ENCODE data around the gene VASH2.
"Not testable (repeated sequence)": the region's sequence is repeated elsewhere in the genome, so short reads cannot be mapped to it uniquely, and the experiment has no call there.

VASH2 gene

DNA sequence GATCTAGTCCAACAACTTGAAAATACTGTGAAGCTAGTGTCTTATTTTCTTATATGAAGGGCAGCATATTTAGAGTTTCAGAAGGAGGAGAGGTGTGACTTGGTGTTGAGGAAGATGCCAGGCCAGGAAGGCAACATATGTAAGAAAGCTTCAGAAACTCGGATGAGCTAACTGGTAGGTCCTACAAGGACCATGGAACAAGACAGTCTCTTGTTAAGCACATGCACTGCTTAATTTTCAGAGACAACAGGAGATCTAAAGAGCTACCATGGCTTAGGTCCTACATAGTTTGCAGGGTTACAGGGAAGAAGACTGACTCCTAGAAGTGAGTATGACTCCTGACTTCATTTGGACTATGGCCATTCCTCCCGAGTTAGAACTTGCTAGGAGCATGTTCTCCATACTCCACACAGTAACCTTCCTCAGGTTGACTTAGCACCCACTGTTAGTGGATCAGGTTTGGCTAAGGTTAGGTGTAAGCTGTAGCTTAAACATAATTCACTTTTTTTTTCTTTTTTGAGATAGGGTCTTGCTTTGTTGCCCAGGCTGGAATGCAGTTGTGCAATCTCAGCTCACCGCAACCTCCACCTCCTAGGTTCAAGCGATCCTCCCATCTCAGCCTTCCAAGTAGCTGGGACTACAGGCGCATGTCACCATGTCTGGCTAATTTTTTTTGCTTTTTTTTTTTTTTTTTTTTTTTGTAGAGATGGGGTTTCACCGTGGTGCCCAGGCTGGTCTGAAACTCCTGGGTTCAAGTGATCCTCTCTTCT is 34.4 kb downstream of the VASH2 start:
- peaks cover 3% of the 10 kb centered on the region for H3K36me3 ChIP-seq (ENCODE audit: insufficient read depth, low read length)
- H3K9me3 ChIP-seq (replicated peaks; ENCODE audit: low read length): no peaks in the 10 kb centered on the region
- no peaks in the 10 kb centered on the region for H3K27me3 ChIP-seq (ENCODE audit: control insufficient read depth, insufficient read depth, low read length)
- H3K4me3 ChIP-seq (ENCODE audit: low read length): no peak overlapping the region
- peaks cover 22% of the 10 kb centered on the region for H3K4me1 ChIP-seq (ENCODE audit: control insufficient read depth, insufficient read depth, low read length)
- H3K9ac ChIP-seq (ENCODE audit: low read depth, low read length): no peak overlapping the region
- H3K4me2 ChIP-seq (ENCODE audit: low read length): no peak overlapping the region

GRCh38 chr1:212986551-212986950 is 36.2 kb downstream of the VASH2 start:
- H3K4me3 ChIP-seq (ENCODE audit: low read length): no peak overlapping the region
- H3K4me2 ChIP-seq (ENCODE audit: low read length): no peak overlapping the region
- no peak overlapping the region for H3K9ac ChIP-seq (ENCODE audit: low read depth, low read length)

DNA sequence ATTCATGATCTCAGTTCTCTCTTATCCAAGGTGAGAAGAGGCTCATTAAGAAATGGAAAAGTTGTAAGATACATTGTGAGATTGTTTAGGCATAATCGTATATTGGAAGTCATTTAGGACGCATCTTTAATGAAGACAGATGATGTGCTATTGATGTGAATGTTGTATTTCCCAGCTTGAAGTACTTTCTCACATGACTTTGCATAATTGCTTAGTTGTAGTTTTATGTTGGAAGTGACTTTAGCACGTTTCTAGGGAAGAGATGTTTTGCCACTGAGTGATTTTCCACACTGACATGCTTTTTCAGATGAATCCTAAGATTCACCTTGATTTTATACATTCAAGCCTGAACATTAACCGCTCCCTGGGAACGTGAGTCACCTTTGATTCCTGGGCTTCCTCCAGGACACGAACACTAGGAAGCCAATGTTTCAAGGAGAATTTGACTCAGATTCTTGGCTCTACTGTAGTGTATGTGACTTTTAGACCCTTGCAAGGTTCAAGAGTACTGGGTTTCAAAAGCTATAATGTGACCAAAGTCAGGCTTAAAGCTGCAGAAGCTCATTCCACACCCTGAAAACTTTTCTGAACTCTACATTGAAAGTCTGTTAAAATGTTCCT is 37.5 kb downstream of the VASH2 start:
- Histone ChIP-seq H3K4me3 (ENCODE audit: low read length) (no peak overlapping the region), H3K9me3 (replicated peaks; ENCODE audit: low read length) (no peaks in the 10 kb centered on the region), H3K9ac (ENCODE audit: low read depth, low read length) (no peak overlapping the region), H3K4me2 (ENCODE audit: low read length) (no peak overlapping the region), H3K27me3 (ENCODE audit: control insufficient read depth, insufficient read depth, low read length) (no peaks in the 10 kb centered on the region), H3K4me1 (ENCODE audit: control insufficient read depth, insufficient read depth, low read length) (peaks cover 3% of the 10 kb centered on the region), H3K36me3 (ENCODE audit: insufficient read depth, low read length) (peaks cover 5% of the 10 kb centered on the region)

More at GRCh38 chr1:212986551-212986950, 36.2 kb downstream of the VASH2 start:
- no peaks in the 10 kb centered on the region for H3K9me3 ChIP-seq (replicated peaks; ENCODE audit: low read length)
- no peaks in the 10 kb centered on the region for H3K27me3 ChIP-seq (ENCODE audit: control insufficient read depth, insufficient read depth, low read length)
- H3K4me1 ChIP-seq (ENCODE audit: control insufficient read depth, insufficient read depth, low read length): peaks cover 6% of the 10 kb centered on the region
- peaks cover 5% of the 10 kb centered on the region for H3K36me3 ChIP-seq (ENCODE audit: insufficient read depth, low read length)

GRCh38 chr1:212990276-212990675 is 39.9 kb downstream of the VASH2 start:
- Histone ChIP-seq H3K27me3 (ENCODE audit: control insufficient read depth, insufficient read depth, low read length) (no peaks in the 10 kb centered on the region), H3K4me2 (ENCODE audit: low read length) (no peak overlapping the region), H3K36me3 (ENCODE audit: insufficient read depth, low read length) (peaks cover 11% of the 10 kb centered on the region), H3K9ac (ENCODE audit: low read depth, low read length) (no peak overlapping the region), H3K4me1 (ENCODE audit: control insufficient read depth, insufficient read depth, low read length) (peaks cover 3% of the 10 kb centered on the region), H3K9me3 (replicated peaks; ENCODE audit: low read length) (no peaks in the 10 kb centered on the region), H3K4me3 (ENCODE audit: low read length) (no peak overlapping the region)

GRCh38 chr1:212993960-212994359 is 43.6 kb downstream of the VASH2 start:
- H3K36me3 ChIP-seq (ENCODE audit: insufficient read depth, low read length): peaks cover 23% of the 10 kb centered on the region
- not testable (repeated sequence) for H3K4me2 ChIP-seq (ENCODE audit: low read length); H3K27me3 ChIP-seq (ENCODE audit: control insufficient read depth, insufficient read depth, low read length); H3K4me1 ChIP-seq (ENCODE audit: control insufficient read depth, insufficient read depth, low read length); H3K9ac ChIP-seq (ENCODE audit: low read depth, low read length); H3K9me3 ChIP-seq (replicated peaks; ENCODE audit: low read length); H3K4me3 ChIP-seq (ENCODE audit: low read length)

GRCh38 chr1:212994926-212995325 is 44.6 kb downstream of the VASH2 start:
- Histone ChIP-seq H3K4me2 (ENCODE audit: low read length) (no peak overlapping the region), H3K36me3 (ENCODE audit: insufficient read depth, low read length) (peaks cover 22% of the 10 kb centered on the region), H3K9ac (ENCODE audit: low read depth, low read length) (no peak overlapping the region), H3K27me3 (ENCODE audit: control insufficient read depth, insufficient read depth, low read length) (no peaks in the 10 kb centered on the region), H3K9me3 (replicated peaks; ENCODE audit: low read length) (no peaks in the 10 kb centered on the region), H3K4me3 (ENCODE audit: low read length) (no peak overlapping the region), H3K4me1 (ENCODE audit: control insufficient read depth, insufficient read depth, low read length) (no peaks in the 10 kb centered on the region)

GRCh38 chr1:213003256-213003655 is 52.9 kb downstream of the VASH2 start:
- no peak overlapping the region for H3K4me3 ChIP-seq (ENCODE audit: low read length)
- H3K36me3 ChIP-seq (ENCODE audit: insufficient read depth, low read length): peaks cover 51% of the 10 kb centered on the region
- H3K9me3 ChIP-seq (replicated peaks; ENCODE audit: low read length): no peaks in the 10 kb centered on the region
- H3K4me2 ChIP-seq (ENCODE audit: low read length): no peak overlapping the region
- H3K27me3 ChIP-seq (ENCODE audit: control insufficient read depth, insufficient read depth, low read length): no peaks in the 10 kb centered on the region
- H3K4me1 ChIP-seq (ENCODE audit: control insufficient read depth, insufficient read depth, low read length): no peaks in the 10 kb centered on the region
- no peak overlapping the region for H3K9ac ChIP-seq (ENCODE audit: low read depth, low read length)

DNA sequence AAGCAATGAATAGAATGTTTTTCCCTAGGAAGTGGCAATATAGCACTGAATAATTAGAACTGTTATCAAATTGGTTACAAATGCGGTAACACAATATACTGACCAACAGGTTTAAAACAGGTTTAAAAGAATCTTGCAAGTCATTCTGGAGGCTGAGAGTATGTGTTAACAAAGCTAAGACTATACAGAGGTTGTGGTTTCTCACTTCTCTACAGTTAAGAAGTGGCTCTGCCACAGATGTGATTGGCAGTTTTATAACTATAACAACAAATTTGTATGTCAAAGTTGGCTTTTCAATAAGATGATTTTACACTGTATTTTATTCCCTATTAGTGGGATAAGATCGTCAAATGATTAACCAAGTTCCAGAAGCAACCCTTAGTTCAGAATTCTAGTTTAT is 58.2 kb downstream of the VASH2 start:
- Histone ChIP-seq H3K9ac (ENCODE audit: low read depth, low read length) (no peak overlapping the region), H3K4me2 (ENCODE audit: low read length) (no peak overlapping the region), H3K36me3 (ENCODE audit: insufficient read depth, low read length) (peaks cover 43% of the 10 kb centered on the region), H3K27me3 (ENCODE audit: control insufficient read depth, insufficient read depth, low read length) (no peaks in the 10 kb centered on the region), H3K4me3 (ENCODE audit: low read length) (no peak overlapping the region), H3K4me1 (ENCODE audit: control insufficient read depth, insufficient read depth, low read length) (no peaks in the 10 kb centered on the region), H3K9me3 (replicated peaks; ENCODE audit: low read length) (no peaks in the 10 kb centered on the region)

- no peaks in the 10 kb centered on the region for H3K9me3 ChIP-seq (replicated peaks; ENCODE audit: low read length)
- H3K27me3 ChIP-seq (ENCODE audit: control insufficient read depth, insufficient read depth, low read length): no peaks in the 10 kb centered on the region
- H3K4me3 ChIP-seq (ENCODE audit: low read length): peak overlapping the region; percentile 94
- H3K9ac ChIP-seq (ENCODE audit: low read depth, low read length): peak overlapping the region; percentile 89
- peaks cover 6% of the 10 kb centered on the region for H3K4me1 ChIP-seq (ENCODE audit: control insufficient read depth, insufficient read depth, low read length)
- peak overlapping the region; percentile 89 for H3K4me2 ChIP-seq (ENCODE audit: low read length)
- H3K36me3 ChIP-seq (ENCODE audit: insufficient read depth, low read length): peaks cover 12% of the 10 kb centered on the region
Measured at GRCh38 chr1:213014642-213015041, 64.3 kb downstream of the VASH2 start.

- peak within 1 kb of the TSS; percentile 89 for H3K9ac ChIP-seq (ENCODE audit: low read depth, low read length)
Measured at GRCh38 chr1:213015099-213016050, 65.0 kb downstream of the VASH2 start, which contains the start of gene ANGEL2. Gene ANGEL2 (minus strand): TSS chr1:213015867. CDS start chr1:213015671, 196 bp downstream.

More at GRCh38 chr1:213015099-213016050, 65.0 kb downstream of the VASH2 start, which contains the start of gene ANGEL2:
- Histone ChIP-seq H3K4me3 (ENCODE audit: low read length) (peak within 1 kb of the TSS; percentile 94), H3K36me3 (ENCODE audit: insufficient read depth, low read length) (peaks cover 12% of the 10 kb centered on the region), H3K4me1 (ENCODE audit: control insufficient read depth, insufficient read depth, low read length) (peaks cover 6% of the 10 kb centered on the region), H3K4me2 (ENCODE audit: low read length) (peak within 1 kb of the TSS; percentile 89), H3K27me3 (ENCODE audit: control insufficient read depth, insufficient read depth, low read length) (peaks cover 5% of the 10 kb centered on the region), H3K9me3 (replicated peaks; ENCODE audit: low read length) (no peaks in the 10 kb centered on the region)

All from skeletal muscle satellite cell (primary cell).